Smooth muscle cell (in vitro differentiated cells): Measurements from ENCODE around the gene SFXN2. TPM values are rescaled to one million over a fixed set of nuclear protein-coding genes. Genes with fewer than 3 reads are reported as not detected.

Experiments used
- DNase-seq: peaks from one replicate; lab custom pipeline; 2025; ENCODE audit not compliant: unreplicated experiment; lab: John Stamatoyannopoulos, UW
- H2AFZ ChIP-seq: fragments of 200-600 bp; sonication (generic); 2 replicates; pipeline ENCODE4 v1.6.0; 2016; ENCODE audit warnings: antibody characterized with exemption, low read depth, mild to moderate bottlenecking
- H3F3A ChIP-seq: fragments of 200-600 bp; sonication (generic); 2 replicates; pipeline ENCODE4 v1.6.0; 2017; ENCODE audit warnings: antibody characterized with exemption, low read depth
- H3K27ac ChIP-seq: fragments of 200-600 bp; sonication (generic); 2 replicates; pipeline ENCODE4 v1.5.1; 2016; ENCODE audit warnings: low read depth, mild to moderate bottlenecking
- H3K27me3 ChIP-seq: fragments of 200-600 bp; sonication (generic); 2 replicates; pipeline ENCODE4 v1.6.1; 2016; ENCODE audit warnings: low read depth, mild to moderate bottlenecking
- H3K36me3 ChIP-seq: fragments of 200-600 bp; sonication (generic); 2 replicates; pipeline ENCODE4 v1.5.1; 2016; ENCODE audit warnings: low read depth
- H3K4me1 ChIP-seq: fragments of 200-600 bp; sonication (generic); 2 replicates; pipeline ENCODE4 v1.5.1; 2016; ENCODE audit warnings: low read depth
- H3K4me2 ChIP-seq: fragments of 200-600 bp; sonication (generic); 2 replicates; pipeline ENCODE4 v1.6.0; 2016; ENCODE audit warnings: mild to moderate bottlenecking
- H3K4me3 ChIP-seq: fragments of 200-600 bp; sonication (generic); 2 replicates; pipeline ENCODE4 v1.5.1; 2016; ENCODE audit warnings: mild to moderate bottlenecking
- H3K79me2 ChIP-seq: fragments of 200-600 bp; sonication (generic); 2 replicates; pipeline ENCODE4 v1.6.0; 2016; ENCODE audit warnings: low read depth, mild to moderate bottlenecking
- H3K9ac ChIP-seq: fragments of 200-600 bp; sonication (generic); 2 replicates; pipeline ENCODE4 v1.6.0; 2016; ENCODE audit warnings: low read depth
- H3K9me3 ChIP-seq: fragments of 200-600 bp; sonication (generic); replicated peaks from 2 replicates; pipeline ENCODE4 v1.5.1; 2016; ENCODE audit warnings: low read depth
- H4K20me1 ChIP-seq: fragments of 200-600 bp; sonication (generic); 2 replicates; pipeline ENCODE4 v1.6.0; 2016; ENCODE audit warnings: low read depth
- WGBS: methylation state at CpG from one replicate; pipeline ENCODE4 v1.1.7; 2016; ENCODE audit warnings: low lambda C conversion rate; 5-methylcytosine and 5-hydroxymethylcytosine counted together
- polyA plus RNA-seq: library from polyadenylated mRNA; unstranded; fragments of >200 nt; fragmentation: Nextera tagmentation; extraction: Ambion mirVana; gene quantifications from 2 replicates; pipeline ENCODE4 v1.2.1, GENCODE V29; 2016
- total RNA-seq: library from RNA; depleted of rRNA; stranded (reverse); fragments of >200 nt; gene quantifications from 2 replicates; pipeline ENCODE4 v1.2.3, GENCODE V29; 2014
- TF ChIP-seq, protein P1 (sequence below): fragments of 200-600 bp; sonication (generic); IDR thresholded peaks from 2 replicates; pipeline ENCODE4 v1.5.1; 2017; ENCODE audit warnings: borderline replicate concordance, mild to moderate bottlenecking, antibody characterized with exemption; ENCODE audit not compliant: insufficient read depth, poor library complexity, severe bottlenecking

The SFXN2 gene
- total and polyA plus RNA-seq, 2 experiments from 2014 or later: 2.0 to 2.9 TPM

DNA sequence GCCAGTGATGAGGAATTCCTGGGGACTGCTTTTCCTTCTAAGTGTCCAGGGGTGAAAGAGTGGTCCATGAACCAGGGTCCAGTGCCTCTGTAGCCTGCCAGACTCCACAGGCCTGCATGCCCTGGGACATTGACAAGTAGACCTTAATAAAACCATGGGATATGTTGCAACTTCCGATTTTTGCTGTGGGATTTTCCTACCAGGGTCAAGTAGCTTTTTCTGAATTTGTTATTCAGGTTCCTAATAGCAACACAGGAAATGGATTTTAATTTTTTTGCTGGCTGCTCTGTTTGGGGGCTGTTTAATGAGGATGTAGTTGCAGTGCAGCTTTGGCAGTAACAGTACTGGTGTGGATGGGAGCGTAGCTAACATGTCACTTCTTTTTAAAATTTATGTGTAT is 71.4 kb downstream of the SFXN2 start:
- 91% methylated on average over 2 of the region's 2 CpGs for WGBS
- no peak overlapping the region for H2AFZ ChIP-seq
- no peak overlapping the region for H3K9ac ChIP-seq
- no peak for DNase-seq
- H3K4me3 ChIP-seq: no peak overlapping the region
- H3K4me2 ChIP-seq: no peak overlapping the region
- H3F3A ChIP-seq: peaks cover 20% of the 10 kb centered on the region
- peaks cover 91% of the 10 kb centered on the region for H4K20me1 ChIP-seq
- H3K27me3 ChIP-seq: no peaks in the 10 kb centered on the region
- H3K27ac ChIP-seq: no peak overlapping the region
- H3K9me3 ChIP-seq: no peaks in the 10 kb centered on the region
- peaks cover 11% of the 10 kb centered on the region for H3K4me1 ChIP-seq
- H3K79me2 ChIP-seq: peaks cover 67% of the 10 kb centered on the region
- no peaks in the 10 kb centered on the region for H3K36me3 ChIP-seq
- TF ChIP-seq, protein P1, sequence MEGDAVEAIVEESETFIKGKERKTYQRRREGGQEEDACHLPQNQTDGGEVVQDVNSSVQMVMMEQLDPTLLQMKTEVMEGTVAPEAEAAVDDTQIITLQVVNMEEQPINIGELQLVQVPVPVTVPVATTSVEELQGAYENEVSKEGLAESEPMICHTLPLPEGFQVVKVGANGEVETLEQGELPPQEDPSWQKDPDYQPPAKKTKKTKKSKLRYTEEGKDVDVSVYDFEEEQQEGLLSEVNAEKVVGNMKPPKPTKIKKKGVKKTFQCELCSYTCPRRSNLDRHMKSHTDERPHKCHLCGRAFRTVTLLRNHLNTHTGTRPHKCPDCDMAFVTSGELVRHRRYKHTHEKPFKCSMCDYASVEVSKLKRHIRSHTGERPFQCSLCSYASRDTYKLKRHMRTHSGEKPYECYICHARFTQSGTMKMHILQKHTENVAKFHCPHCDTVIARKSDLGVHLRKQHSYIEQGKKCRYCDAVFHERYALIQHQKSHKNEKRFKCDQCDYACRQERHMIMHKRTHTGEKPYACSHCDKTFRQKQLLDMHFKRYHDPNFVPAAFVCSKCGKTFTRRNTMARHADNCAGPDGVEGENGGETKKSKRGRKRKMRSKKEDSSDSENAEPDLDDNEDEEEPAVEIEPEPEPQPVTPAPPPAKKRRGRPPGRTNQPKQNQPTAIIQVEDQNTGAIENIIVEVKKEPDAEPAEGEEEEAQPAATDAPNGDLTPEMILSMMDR: no peak

DNA sequence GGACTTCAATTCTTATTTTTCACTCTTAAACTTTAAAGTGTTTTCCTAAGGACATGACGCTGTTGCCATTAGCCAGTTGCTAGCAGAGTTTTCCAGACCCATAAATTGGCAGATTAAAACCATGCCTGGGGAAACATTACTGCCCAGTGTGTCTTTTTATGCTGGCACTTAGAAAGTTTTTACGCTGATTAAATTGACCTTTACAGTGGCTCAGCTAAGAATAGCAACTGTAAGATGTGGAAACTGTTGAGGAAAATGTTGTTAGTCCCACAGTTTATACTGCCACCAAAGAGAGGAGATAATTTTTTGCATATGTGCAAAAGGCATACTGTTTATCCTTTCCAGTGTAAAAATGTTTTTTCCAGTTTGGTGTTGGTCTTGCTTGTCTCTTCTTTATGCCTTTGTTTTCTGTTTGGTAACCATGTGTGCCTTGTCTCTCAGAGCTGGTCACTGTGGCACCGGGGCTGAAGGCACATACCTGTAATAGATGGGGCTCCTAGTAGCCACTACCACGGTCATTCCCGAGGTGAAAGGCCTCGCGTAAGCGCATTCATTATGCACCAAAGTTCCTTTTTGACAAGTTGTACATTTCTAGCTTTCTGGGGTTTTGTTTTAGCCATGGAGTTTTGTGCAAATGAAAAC is 77.4 kb downstream of the SFXN2 start:
- Histone ChIP-seq H3K27ac (peak overlapping the region; percentile 41), H3K36me3 (no peaks in the 10 kb centered on the region), H4K20me1 (peaks cover 93% of the 10 kb centered on the region), H3K9ac (no peak overlapping the region), H3K4me2 (no peak overlapping the region), H3F3A (peaks cover 22% of the 10 kb centered on the region), H3K4me3 (no peak overlapping the region), H3K79me2 (peaks cover 71% of the 10 kb centered on the region), H3K4me1 (no peaks in the 10 kb centered on the region), H3K27me3 (no peaks in the 10 kb centered on the region), H2AFZ (no peak overlapping the region), H3K9me3 (no peaks in the 10 kb centered on the region)
- 70% methylated on average over 8 of the region's 8 CpGs for WGBS
- no peak for DNase-seq
- TF ChIP-seq, protein P1: no peak

Other genes starting within 250 kb of the SFXN2 start
- 144 and 146 TPM in 2 replicates for gene ACTR1A, start 211.9 kb upstream of the SFXN2 start, total RNA-seq
- 115 and 149 TPM in 2 replicates for gene ACTR1A, start 211.9 kb upstream of the SFXN2 start, polyA plus RNA-seq
- 8.5 and 8.9 TPM in 2 replicates for gene SUFU, start 210.7 kb upstream of the SFXN2 start, total RNA-seq
- 17.2 and 17.3 TPM in 2 replicates for gene SUFU, start 210.7 kb upstream of the SFXN2 start, polyA plus RNA-seq
- gene TRIM8, start 70.2 kb upstream of the SFXN2 start, total RNA-seq: 64.1 and 78.8 TPM in 2 replicates
- gene TRIM8, start 70.2 kb upstream of the SFXN2 start, polyA plus RNA-seq: 77.8 and 78.0 TPM in 2 replicates
- gene ARL3, start 239 bp upstream of the SFXN2 start, total RNA-seq: 12.7 and 14.1 TPM in 2 replicates
- 30.2 and 31.0 TPM in 2 replicates for gene ARL3, start 239 bp upstream of the SFXN2 start, polyA plus RNA-seq
- gene WBP1L, start 29.3 kb downstream of the SFXN2 start, total RNA-seq: 33.9 and 45.3 TPM in 2 replicates
- gene WBP1L, start 29.3 kb downstream of the SFXN2 start, polyA plus RNA-seq: 18.0 and 18.2 TPM in 2 replicates
- gene CYP17A1, start 122.8 kb downstream of the SFXN2 start, total RNA-seq: not detected in 2 replicates
- gene CYP17A1, start 122.8 kb downstream of the SFXN2 start, polyA plus RNA-seq: not detected in 2 replicates
- gene BORCS7, start 139.6 kb downstream of the SFXN2 start, total RNA-seq: 18.3 and 35.7 TPM in 2 replicates
- gene BORCS7, start 139.6 kb downstream of the SFXN2 start, polyA plus RNA-seq: 9.3 and 11.5 TPM in 2 replicates
- 3.7 and 4.2 TPM in 2 replicates for gene AS3MT, start 154.8 kb downstream of the SFXN2 start, total RNA-seq
- gene AS3MT, start 154.8 kb downstream of the SFXN2 start, polyA plus RNA-seq: 1.7 and 2.2 TPM in 2 replicates
- 6.7 and 8.4 TPM in 2 replicates for gene CNNM2, start 203.7 kb downstream of the SFXN2 start, total RNA-seq
- gene CNNM2, start 203.7 kb downstream of the SFXN2 start, polyA plus RNA-seq: 4.9 and 5.5 TPM in 2 replicates